Stimulated activated naive CD8-positive, alpha-beta T cell treated with anti-CD3 and anti-CD28 coated beads, Interleukin-15, amount 100 ng/mL, for 72 hours (primary cell): ENCODE data around the gene THSD4.

ENCODE experiments used
- ATAC-seq: fragments of 150-1000 bp; cut with Tn5 transposase; 2 replicates; pipeline ENCODE4 v1.10.0; 2021; ENCODE audit warnings: mild to moderate bottlenecking, moderate library complexity
- DNase-seq, 2 donors: peaks; one replicate each; pipeline ENCODE4 v3.0.0; 2021 to 2022
- H3K27ac Mint-ChIP-seq, 2 donors: one replicate each; pipeline ENCODE4 v1.8.0; 2022; ENCODE audit warnings: mild to moderate bottlenecking in 2 of 2, mixed read lengths in 2 of 2, moderate library complexity in 2 of 2
- H3K27me3 Mint-ChIP-seq: one replicate; pipeline ENCODE4 v1.8.0; 2022; ENCODE audit warnings: mixed read lengths
- H3K4me1 Mint-ChIP-seq: one replicate; pipeline ENCODE4 v1.8.0; 2022; ENCODE audit warnings: mild to moderate bottlenecking, mixed read lengths
- H3K4me3 Mint-ChIP-seq, 2 donors: one replicate each; pipeline ENCODE4 v1.8.0; 2022; ENCODE audit warnings: mild to moderate bottlenecking in 2 of 2, mixed read lengths in 2 of 2, moderate library complexity in 1 of 2
- H3K9me3 Mint-ChIP-seq, 2 donors: one replicate each; pipeline ENCODE4 v1.8.0; 2022; ENCODE audit warnings: mixed read lengths in 2 of 2

The THSD4 gene

GRCh38 chr15:71091601-71092000 lies 23.7 kb upstream of the THSD4 start:
- H3K4me3 Mint-ChIP-seq = no peak overlapping the region
- ATAC-seq = no peak
- peaks cover 0 to 10% of the 10 kb centered on the region in 2 donors for H3K9me3 Mint-ChIP-seq
- H3K27me3 Mint-ChIP-seq = peaks cover 25% of the 10 kb centered on the region
- no peak for DNase-seq
- H3K27ac Mint-ChIP-seq = no peak overlapping the region
- H3K4me1 Mint-ChIP-seq = no peaks in the 10 kb centered on the region

GRCh38 chr15:71092056-71092600 lies 23.1 kb upstream of the THSD4 start:
- DNase-seq (no peak), ATAC-seq (no peak)
- Mint-ChIP-seq H3K27me3 (peaks cover 20% of the 10 kb centered on the region), H3K9me3 (peaks cover 0 to 6% of the 10 kb centered on the region in 2 donors), H3K4me3 (no peak overlapping the region), H3K27ac (peak overlapping the region in 1 of 2 donors; percentile 68), H3K4me1 (no peaks in the 10 kb centered on the region)

- no peak for DNase-seq
- Mint-ChIP-seq H3K9me3 (no peaks in the 10 kb centered on the region), H3K4me3 (no peak overlapping the region), H3K27me3 (peaks cover 11% of the 10 kb centered on the region), H3K27ac (no peak overlapping the region), H3K4me1 (no peaks in the 10 kb centered on the region)
- no peak for ATAC-seq
These were observed 21.9 kb upstream of the THSD4 start for GRCh38 chr15:71093054-71094024.

GRCh38 chr15:71094137-71094536 lies 21.1 kb upstream of the THSD4 start:
- no peak overlapping the region for H3K4me3 Mint-ChIP-seq
- DNase-seq (no peak), ATAC-seq (no peak)
- no peak overlapping the region for H3K27ac Mint-ChIP-seq
- no peaks in the 10 kb centered on the region for H3K9me3 Mint-ChIP-seq
- H3K4me1 Mint-ChIP-seq = no peaks in the 10 kb centered on the region
- peaks cover 11% of the 10 kb centered on the region for H3K27me3 Mint-ChIP-seq

GRCh38 chr15:71096676-71097075 lies 18.6 kb upstream of the THSD4 start:
- DNase-seq (no peak), ATAC-seq (no peak)
- Mint-ChIP-seq H3K4me3 (no peak overlapping the region), H3K9me3 (no peaks in the 10 kb centered on the region), H3K27me3 (peaks cover 11% of the 10 kb centered on the region), H3K27ac (no peak overlapping the region), H3K4me1 (no peaks in the 10 kb centered on the region)

- DNase-seq = no peak
- Mint-ChIP-seq H3K4me1 (no peaks in the 10 kb centered on the region), H3K27me3 (peaks cover 9% of the 10 kb centered on the region), H3K4me3 (no peak overlapping the region), H3K27ac (no peak overlapping the region), H3K9me3 (no peaks in the 10 kb centered on the region)
- ATAC-seq = no peak
These were observed 17.4 kb upstream of the THSD4 start for GRCh38 chr15:71097890-71098289.

GRCh38 chr15:71098920-71099319 lies 16.4 kb upstream of the THSD4 start:
- no peaks in the 10 kb centered on the region for H3K9me3 Mint-ChIP-seq
- ATAC-seq (no peak), DNase-seq (no peak)
- H3K27ac Mint-ChIP-seq = no peak overlapping the region
- H3K27me3 Mint-ChIP-seq = peaks cover 7% of the 10 kb centered on the region
- H3K4me1 Mint-ChIP-seq = no peaks in the 10 kb centered on the region
- H3K4me3 Mint-ChIP-seq = no peak overlapping the region

GRCh38 chr15:71103102-71103676 lies 12.1 kb upstream of the THSD4 start:
- Mint-ChIP-seq H3K4me1 (peaks cover 6% of the 10 kb centered on the region), H3K9me3 (no peaks in the 10 kb centered on the region), H3K27ac (no peak overlapping the region), H3K4me3 (no peak overlapping the region), H3K27me3 (peaks cover 16% of the 10 kb centered on the region)
- DNase-seq (no peak), ATAC-seq (peak; percentile 60)

- ATAC-seq (no peak), DNase-seq (no peak)
- H3K4me1 Mint-ChIP-seq = peaks cover 6% of the 10 kb centered on the region
- no peaks in the 10 kb centered on the region for H3K9me3 Mint-ChIP-seq
- no peak overlapping the region for H3K4me3 Mint-ChIP-seq
- H3K27ac Mint-ChIP-seq = no peak overlapping the region
- peaks cover 16% of the 10 kb centered on the region for H3K27me3 Mint-ChIP-seq
These were observed 10.6 kb upstream of the THSD4 start for GRCh38 chr15:71104636-71105035.

- Mint-ChIP-seq H3K27ac (peak overlapping the region in 1 of 2 donors; percentile 27), H3K4me1 (peaks cover 6% of the 10 kb centered on the region), H3K27me3 (peaks cover 19% of the 10 kb centered on the region), H3K4me3 (no peak overlapping the region), H3K9me3 (no peaks in the 10 kb centered on the region)
- ATAC-seq = no peak
- DNase-seq = no peak
These were observed 9.8 kb upstream of the THSD4 start for GRCh38 chr15:71105444-71105843.

- peaks cover 6% of the 10 kb centered on the region for H3K4me1 Mint-ChIP-seq
- no peak for ATAC-seq
- H3K27me3 Mint-ChIP-seq = peaks cover 27% of the 10 kb centered on the region
These were observed 8.3 kb upstream of the THSD4 start for GRCh38 chr15:71106802-71107500.

GRCh38 chr15:71107501-71107815 lies 7.8 kb upstream of the THSD4 start:
- peaks cover 6% of the 10 kb centered on the region for H3K4me1 Mint-ChIP-seq
- no peak overlapping the region for H3K4me3 Mint-ChIP-seq
- no peak overlapping the region for H3K27ac Mint-ChIP-seq
- H3K9me3 Mint-ChIP-seq = no peaks in the 10 kb centered on the region
- peaks cover 24% of the 10 kb centered on the region for H3K27me3 Mint-ChIP-seq
- ATAC-seq (no peak), DNase-seq (no peak)

More at GRCh38 chr15:71106802-71107500, 8.3 kb upstream of the THSD4 start:
- Mint-ChIP-seq H3K4me3 (no peak overlapping the region), H3K9me3 (no peaks in the 10 kb centered on the region), H3K27ac (no peak overlapping the region)
- DNase-seq = no peak

GRCh38 chr15:71109130-71109529 lies 6.1 kb upstream of the THSD4 start:
- H3K27ac Mint-ChIP-seq = no peak overlapping the region
- H3K4me1 Mint-ChIP-seq = peaks cover 6% of the 10 kb centered on the region
- DNase-seq = no peak
- peaks cover 21% of the 10 kb centered on the region for H3K27me3 Mint-ChIP-seq
- H3K9me3 Mint-ChIP-seq = no peaks in the 10 kb centered on the region
- ATAC-seq = no peak
- no peak overlapping the region for H3K4me3 Mint-ChIP-seq

- H3K27me3 Mint-ChIP-seq = peaks cover 29% of the 10 kb centered on the region
- DNase-seq (no peak), ATAC-seq (no peak)
- no peak overlapping the region for H3K4me3 Mint-ChIP-seq
- H3K27ac Mint-ChIP-seq = no peak overlapping the region
- H3K4me1 Mint-ChIP-seq = peaks cover 8% of the 10 kb centered on the region
- no peaks in the 10 kb centered on the region for H3K9me3 Mint-ChIP-seq
These were observed 5.4 kb upstream of the THSD4 start for GRCh38 chr15:71109905-71110304.

- Mint-ChIP-seq H3K4me3 (no peak overlapping the region), H3K4me1 (peaks cover 13% of the 10 kb centered on the region), H3K9me3 (no peaks in the 10 kb centered on the region), H3K27me3 (peaks cover 36% of the 10 kb centered on the region), H3K27ac (no peak overlapping the region)
- ATAC-seq (no peak), DNase-seq (no peak)
These were observed 4.7 kb upstream of the THSD4 start for GRCh38 chr15:71110405-71111180.
